HepG2 (cell line): ENCODE measurements around the gene GPLD1. TPM values are rescaled to one million over a fixed set of nuclear protein-coding genes. Genes with fewer than 3 reads are reported as not detected.

ENCODE experiments used
- AKNA ChIP-seq: sonication (generic); formaldehyde crosslinking; IDR thresholded peaks from 2 replicates; pipeline ENCODE4 v1.4.0; 2020; ENCODE audit warnings: missing genetic modification reagents, borderline replicate concordance
- ARNT ChIP-seq: fragments of 450-650 bp; IDR thresholded peaks from 2 replicates; pipeline ENCODE4 v1.6.1; 2017
- ARNT2 ChIP-seq: sonication (generic); formaldehyde crosslinking; IDR thresholded peaks from 2 replicates; pipeline ENCODE4 v1.8.0; 2022; ENCODE audit warnings: mild to moderate bottlenecking, low read depth, missing genetic modification reagents, moderate library complexity
- E2F2 ChIP-seq: sonication (generic); formaldehyde crosslinking; IDR thresholded peaks from 2 replicates; pipeline ENCODE4 v1.4.0; 2020; ENCODE audit warnings: missing genetic modification reagents, borderline replicate concordance
- ETV6 ChIP-seq: sonication (generic); formaldehyde crosslinking; conservative IDR thresholded peaks from 2 replicates; pipeline ENCODE4 v1.4.0; 2020; ENCODE audit warnings: missing genetic modification reagents
- HDAC1 ChIP-seq: sonication (generic); formaldehyde crosslinking; IDR thresholded peaks from 2 replicates; pipeline ENCODE4 v1.5.1; 2020; ENCODE audit warnings: mild to moderate bottlenecking, missing genetic modification reagents
- MTERF4 ChIP-seq: sonication (generic); formaldehyde crosslinking; IDR thresholded peaks from 2 replicates; pipeline ENCODE4 v1.8.0; 2023; ENCODE audit warnings: mild to moderate bottlenecking, missing genetic modification reagents
- POGZ ChIP-seq: sonication (generic); formaldehyde crosslinking; IDR thresholded peaks from 2 replicates; pipeline ENCODE4 v1.4.0; 2020; ENCODE audit warnings: mild to moderate bottlenecking, missing genetic modification reagents
- PRMT3 ChIP-seq: sonication (generic); formaldehyde crosslinking; IDR thresholded peaks from 2 replicates; pipeline ENCODE4 v1.8.1; 2022; ENCODE audit warnings: low read depth, mild to moderate bottlenecking, moderate library complexity, missing genetic modification reagents, borderline replicate concordance
- SALL1 ChIP-seq: sonication (generic); formaldehyde crosslinking; IDR thresholded peaks from 2 replicates; pipeline ENCODE4 v1.8.0; 2022; ENCODE audit warnings: mild to moderate bottlenecking, missing genetic modification reagents
- SOX6 ChIP-seq, 2 experiments: fragments of 450-650 bp in 1 of 2; sonication (generic) in 1 of 2; formaldehyde crosslinking in 1 of 2; IDR thresholded peaks; 2 replicates each; pipeline versions ENCODE4 v1.4.0 to v1.6.1; 2017 to 2020; ENCODE audit warnings: antibody characterized with exemption in 1 of 2, mild to moderate bottlenecking in 1 of 2, missing genetic modification reagents in 1 of 2
- SP1 ChIP-seq, 2 experiments: fragments of 450-650 bp in 1 of 2; sonication (generic) in 1 of 2; formaldehyde crosslinking in 1 of 2; IDR thresholded peaks; 2 replicates each; pipeline versions ENCODE4 v1.4.0 to v1.6.1; 2016 to 2020; ENCODE audit warnings: missing genetic modification reagents in 1 of 2
- TSC22D2 ChIP-seq: sonication (generic); formaldehyde crosslinking; IDR thresholded peaks from 2 replicates; pipeline ENCODE4 v1.5.1; 2020; ENCODE audit warnings: missing genetic modification reagents, mild to moderate bottlenecking, borderline replicate concordance
- ZBTB7B ChIP-seq: sonication (generic); formaldehyde crosslinking; IDR thresholded peaks from 2 replicates; pipeline ENCODE4 v1.4.0; 2020; ENCODE audit warnings: missing genetic modification reagents
- ZFP36L2 ChIP-seq: sonication (generic); formaldehyde crosslinking; IDR thresholded peaks from 2 replicates; pipeline ENCODE4 v1.4.0; 2020; ENCODE audit warnings: missing genetic modification reagents
- ZNF234 ChIP-seq: sonication (generic); formaldehyde crosslinking; conservative IDR thresholded peaks from 2 replicates; pipeline ENCODE4 v1.5.1; 2020; ENCODE audit warnings: mild to moderate bottlenecking, missing genetic modification reagents
- ZNF280B ChIP-seq: sonication (generic); formaldehyde crosslinking; IDR thresholded peaks from 2 replicates; pipeline ENCODE4 v1.5.0; 2020; ENCODE audit warnings: missing genetic modification reagents, mild to moderate bottlenecking, borderline replicate concordance
- ZNF326 ChIP-seq: sonication (generic); formaldehyde crosslinking; IDR thresholded peaks from 2 replicates; pipeline ENCODE4 v1.4.0; 2020; ENCODE audit warnings: missing genetic modification reagents, borderline replicate concordance
- ZNF749 ChIP-seq: sonication (generic); formaldehyde crosslinking; IDR thresholded peaks from 2 replicates; pipeline ENCODE4 v1.8.0; 2022; ENCODE audit warnings: mild to moderate bottlenecking, missing genetic modification reagents, moderate library complexity, borderline replicate concordance
- ZNF772 ChIP-seq: sonication (generic); formaldehyde crosslinking; IDR thresholded peaks from 2 replicates; pipeline ENCODE4 v1.5.0; 2020; ENCODE audit warnings: mild to moderate bottlenecking, missing genetic modification reagents
- polyA plus RNA-seq, 8 experiments: library from polyadenylated mRNA; depleted of rRNA in 3 of 8; stranded (reverse) in 7 of 8; unstranded in 1 of 8; fragments of >200 nt; fragmentation: Illumina TruSeq in 4 of 8; extraction: Trizol in 4 of 8; gene quantifications; 2 replicates each; pipeline versions ENCODE4 v1.2.1 to v1.2.3, GENCODE V29; 2011 to 2016; ENCODE audit warnings: low read depth in 4 of 8, missing spikeins in 1 of 8, mixed read lengths in 1 of 8; ENCODE audit not compliant: insufficient read depth in 1 of 8
- total RNA-seq, 5 experiments: library from RNA; depleted of rRNA; stranded (reverse); fragments of >200 nt; fragmentation: Illumina TruSeq; extraction: Trizol; gene quantifications; 2 replicates each; pipeline ENCODE4 v1.2.3, GENCODE V29; 2016; ENCODE audit warnings: low read depth in 1 of 5

Gene GPLD1
- total and polyA plus RNA-seq, 2 of the 13 experiments (the other 11 are each of a cell fraction or from before 2014, with no cell fraction given): 6.2 to 7.6 TPM

- TF ChIP-seq AKNA (CRISPR knock-in tag): no peak
- TF ChIP-seq HDAC1 (CRISPR knock-in tag): no peak
- no peak for TF ChIP-seq ZBTB7B (CRISPR knock-in tag)
- TF ChIP-seq PRMT3 (CRISPR knock-in tag): no peak
- no peak for TF ChIP-seq POGZ (CRISPR knock-in tag)
- no peak for TF ChIP-seq SOX6 (IDR thresholded peaks at IDR 0.05)
- TF ChIP-seq SOX6 (CRISPR knock-in tag; IDR thresholded peaks at IDR 0.05): peak; percentile 19
- TF ChIP-seq ARNT2 (CRISPR knock-in tag): no peak
- TF ChIP-seq MTERF4 (CRISPR knock-in tag): no peak
- 0 out of 2 replicates have a peak, but pooled peaks have one; percentile 42 for TF ChIP-seq ZNF280B
- TF ChIP-seq TSC22D2 (CRISPR knock-in tag): no peak
- TF ChIP-seq ZNF326 (CRISPR knock-in tag): no peak
- TF ChIP-seq ARNT: no peak
- no peak for TF ChIP-seq ZNF234 (CRISPR knock-in tag)
- TF ChIP-seq SP1 (IDR thresholded peaks at IDR 0.05): no peak
- TF ChIP-seq SP1 (CRISPR knock-in tag; IDR thresholded peaks at IDR 0.05): no peak
- no peak for TF ChIP-seq E2F2
- TF ChIP-seq SALL1: peak; percentile 83; the same call in 1 of the 2 replicates
- TF ChIP-seq ZFP36L2 (CRISPR knock-in tag): no peak
- no peak for TF ChIP-seq ZNF749 (CRISPR knock-in tag)
- no peak for TF ChIP-seq ETV6 (CRISPR knock-in tag)
- peak; percentile 67; the same call in 1 of the 2 replicates for TF ChIP-seq ZNF772 (CRISPR knock-in tag)
Observed at GRCh38 chr6:24493945-24494820, 4.8 kb upstream of the GPLD1 start (continued).
